Measurements from ENCODE around the gene KIF26B. TPM values are rescaled to one million over a fixed set of nuclear protein-coding genes. Genes with fewer than 3 reads are reported as not detected.
A peak's percentile ranks its signal among the peaks of the same experiment; 100 is the strongest.

Gene KIF26B
- total RNA-seq, 1 donor from 2014 or later = 0.32 TPM

GRCh38 chr1:245550720-245551043 lies 395.9 kb downstream of the KIF26B start:
- DNase-seq (ENCODE audit: low spot score) = no peak

- DNase-seq (ENCODE audit: low spot score) = peak; percentile 64
These were observed 396.8 kb downstream of the KIF26B start for GRCh38 chr1:245551536-245551935.

GRCh38 chr1:245552331-245552730 lies 397.5 kb downstream of the KIF26B start:
- no peak for DNase-seq (ENCODE audit: low spot score)

- DNase-seq (ENCODE audit: low spot score) = peak; percentile 81
These were observed 401.3 kb downstream of the KIF26B start for GRCh38 chr1:245556057-245556456.

GRCh38 chr1:245558069-245558468 lies 403.3 kb downstream of the KIF26B start:
- peak; percentile 43 for DNase-seq (ENCODE audit: low spot score)

- no peak for DNase-seq (ENCODE audit: low spot score)
These were observed 405.6 kb downstream of the KIF26B start for GRCh38 chr1:245560316-245560859.

- no peak for DNase-seq (ENCODE audit: low spot score)
These were observed 407.0 kb downstream of the KIF26B start for GRCh38 chr1:245561665-245562234.

GRCh38 chr1:245566134-245566533 lies 411.3 kb downstream of the KIF26B start:
- no peak for DNase-seq (ENCODE audit: low spot score)

- no peak for DNase-seq (ENCODE audit: low spot score)
These were observed 412.2 kb downstream of the KIF26B start for GRCh38 chr1:245566952-245567351.

GRCh38 chr1:245571815-245572294 lies 417.1 kb downstream of the KIF26B start:
- no peak for DNase-seq (ENCODE audit: low spot score)

GRCh38 chr1:245572709-245573108 lies 417.9 kb downstream of the KIF26B start:
- DNase-seq (ENCODE audit: low spot score) = no peak

GRCh38 chr1:245575710-245576109 lies 420.9 kb downstream of the KIF26B start:
- DNase-seq (ENCODE audit: low spot score) = no peak

GRCh38 chr1:245576323-245576722 lies 421.5 kb downstream of the KIF26B start:
- DNase-seq (ENCODE audit: low spot score) = no peak

- peak; percentile 51 for DNase-seq (ENCODE audit: low spot score)
These were observed 422.7 kb downstream of the KIF26B start for GRCh38 chr1:245577191-245578157.

- no peak for DNase-seq (ENCODE audit: low spot score)
These were observed 423.5 kb downstream of the KIF26B start for GRCh38 chr1:245578308-245578707.

- DNase-seq (ENCODE audit: low spot score) = no peak
These were observed 424.0 kb downstream of the KIF26B start for GRCh38 chr1:245578771-245579170.

GRCh38 chr1:245579881-245580280 lies 425.1 kb downstream of the KIF26B start:
- DNase-seq (ENCODE audit: low spot score) = no peak

GRCh38 chr1:245580651-245581050 lies 425.9 kb downstream of the KIF26B start:
- no peak for DNase-seq (ENCODE audit: low spot score)

GRCh38 chr1:245582026-245582425 lies 427.2 kb downstream of the KIF26B start:
- DNase-seq (ENCODE audit: low spot score) = no peak

GRCh38 chr1:245583081-245583480 lies 428.3 kb downstream of the KIF26B start:
- DNase-seq (ENCODE audit: low spot score) = no peak

- DNase-seq (ENCODE audit: low spot score) = no peak
These were observed 429.0 kb downstream of the KIF26B start for GRCh38 chr1:245583575-245584330.
